ENCODE results near the gene SLC38A4. TPM values are rescaled to one million over a fixed set of nuclear protein-coding genes. Genes with fewer than 3 reads are reported as not detected.
A peak's percentile ranks its signal among the peaks of the same experiment; 100 is the strongest.

The SLC38A4 gene
- polyA plus RNA-seq, 1 of the 3 experiments (the other 2 are of a cell fraction), result 66.7 TPM

DNA sequence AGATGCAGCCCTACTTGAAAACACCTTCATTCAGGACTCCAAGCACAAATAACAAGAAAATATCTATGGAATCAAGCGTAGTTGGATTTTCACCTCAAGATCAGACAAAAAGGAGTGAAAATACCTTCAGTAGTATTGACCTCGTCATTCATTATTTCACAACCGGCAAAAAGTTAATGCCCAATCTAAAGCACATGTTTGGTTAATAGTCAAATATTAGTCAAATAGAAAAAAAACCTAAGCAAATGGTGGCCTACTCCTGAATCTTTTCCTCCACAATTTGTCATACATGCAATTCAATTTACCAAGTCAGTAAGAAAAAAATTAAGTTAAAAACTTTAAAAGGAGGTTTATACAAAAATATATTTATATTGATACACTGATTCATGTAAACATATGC, 50.0 kb downstream of the SLC38A4 start:
- no peaks in the 10 kb centered on the region for H4K20me1 ChIP-seq (ENCODE audit: insufficient read depth)
- H3K9me3 ChIP-seq, result no peaks in the 10 kb centered on the region
- peaks cover 28% of the 10 kb centered on the region for H3F3A ChIP-seq (replicated peaks; ENCODE audit: insufficient read depth)
- no peaks in the 10 kb centered on the region for H3K27me3 ChIP-seq (ENCODE audit: insufficient read depth)
- H3K27ac ChIP-seq (ENCODE audit: low read depth in 2 of 2, low read length in 1 of 2), result no peak overlapping the region
- H3K9me2 ChIP-seq, result no peaks in the 10 kb centered on the region
- H3K4me1 ChIP-seq (ENCODE audit: control insufficient read depth in 1 of 2, insufficient read depth in 2 of 2, low read depth in 1 of 2, low read length in 1 of 2), result peaks cover 0 to 34% of the 10 kb centered on the region in 2 experiments
- H3K4me2 ChIP-seq, result no peak overlapping the region
- H3K36me3 ChIP-seq (replicated peaks in 1 of 2; ENCODE audit: control insufficient read depth in 1 of 2, insufficient read depth in 2 of 2, low read length in 1 of 2), result peaks cover 48 to 76% of the 10 kb centered on the region in 2 experiments
- ChIA-PET POLR2A (no interaction called here), CTCF (no interaction called here)
- H3K79me2 ChIP-seq (ENCODE audit: insufficient read depth), result no peaks in the 10 kb centered on the region; the same call in 1 of the 2 replicates
- no peak for DNase-seq
- no peak overlapping the region for H3K9ac ChIP-seq
- 75% methylated on average over 3 of the region's 3 CpGs for WGBS (ENCODE audit: low lambda C conversion rate)
- no peak overlapping the region for H3K4me3 ChIP-seq (ENCODE audit: low read depth in 2 of 2, low read length in 1 of 2)
- H2AFZ ChIP-seq (ENCODE audit: low read depth), result no peak overlapping the region
- TF ChIP-seq NRF1 (IDR thresholded peaks at IDR 0.05; ENCODE audit: low read depth, low read length) (no peak), POLR2AphosphoS5 (IDR thresholded peaks at IDR 0.05; ENCODE audit: low read depth, low read length) (no peak), GATA2 (CRISPR knock-in tag; IDR thresholded peaks at IDR 0.05) (no peak), RFX5 (IDR thresholded peaks at IDR 0.05; ENCODE audit: low read length) (no peak), ZBTB33 (IDR thresholded peaks at IDR 0.05; ENCODE audit: borderline replicate concordance, low read depth) (no peak), EZH2phosphoT487 (IDR thresholded peaks at IDR 0.05; ENCODE audit: borderline replicate concordance, low read depth) (no peak), SMC3 (IDR thresholded peaks at IDR 0.05; ENCODE audit: low read depth, low read length) (no peak)
- TF ChIP-seq, protein P1, sequence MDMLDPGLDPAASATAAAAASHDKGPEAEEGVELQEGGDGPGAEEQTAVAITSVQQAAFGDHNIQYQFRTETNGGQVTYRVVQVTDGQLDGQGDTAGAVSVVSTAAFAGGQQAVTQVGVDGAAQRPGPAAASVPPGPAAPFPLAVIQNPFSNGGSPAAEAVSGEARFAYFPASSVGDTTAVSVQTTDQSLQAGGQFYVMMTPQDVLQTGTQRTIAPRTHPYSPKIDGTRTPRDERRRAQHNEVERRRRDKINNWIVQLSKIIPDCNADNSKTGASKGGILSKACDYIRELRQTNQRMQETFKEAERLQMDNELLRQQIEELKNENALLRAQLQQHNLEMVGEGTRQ (IDR thresholded peaks at IDR 0.05; ENCODE audit: borderline replicate concordance, low read depth, low read length), result no peak
- TF ChIP-seq, protein P2, sequence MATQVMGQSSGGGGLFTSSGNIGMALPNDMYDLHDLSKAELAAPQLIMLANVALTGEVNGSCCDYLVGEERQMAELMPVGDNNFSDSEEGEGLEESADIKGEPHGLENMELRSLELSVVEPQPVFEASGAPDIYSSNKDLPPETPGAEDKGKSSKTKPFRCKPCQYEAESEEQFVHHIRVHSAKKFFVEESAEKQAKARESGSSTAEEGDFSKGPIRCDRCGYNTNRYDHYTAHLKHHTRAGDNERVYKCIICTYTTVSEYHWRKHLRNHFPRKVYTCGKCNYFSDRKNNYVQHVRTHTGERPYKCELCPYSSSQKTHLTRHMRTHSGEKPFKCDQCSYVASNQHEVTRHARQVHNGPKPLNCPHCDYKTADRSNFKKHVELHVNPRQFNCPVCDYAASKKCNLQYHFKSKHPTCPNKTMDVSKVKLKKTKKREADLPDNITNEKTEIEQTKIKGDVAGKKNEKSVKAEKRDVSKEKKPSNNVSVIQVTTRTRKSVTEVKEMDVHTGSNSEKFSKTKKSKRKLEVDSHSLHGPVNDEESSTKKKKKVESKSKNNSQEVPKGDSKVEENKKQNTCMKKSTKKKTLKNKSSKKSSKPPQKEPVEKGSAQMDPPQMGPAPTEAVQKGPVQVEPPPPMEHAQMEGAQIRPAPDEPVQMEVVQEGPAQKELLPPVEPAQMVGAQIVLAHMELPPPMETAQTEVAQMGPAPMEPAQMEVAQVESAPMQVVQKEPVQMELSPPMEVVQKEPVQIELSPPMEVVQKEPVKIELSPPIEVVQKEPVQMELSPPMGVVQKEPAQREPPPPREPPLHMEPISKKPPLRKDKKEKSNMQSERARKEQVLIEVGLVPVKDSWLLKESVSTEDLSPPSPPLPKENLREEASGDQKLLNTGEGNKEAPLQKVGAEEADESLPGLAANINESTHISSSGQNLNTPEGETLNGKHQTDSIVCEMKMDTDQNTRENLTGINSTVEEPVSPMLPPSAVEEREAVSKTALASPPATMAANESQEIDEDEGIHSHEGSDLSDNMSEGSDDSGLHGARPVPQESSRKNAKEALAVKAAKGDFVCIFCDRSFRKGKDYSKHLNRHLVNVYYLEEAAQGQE (IDR thresholded peaks at IDR 0.05; ENCODE audit: low read depth, low read length), result no peak

GRCh38 chr12:46774322-46774633, 51.5 kb downstream of the SLC38A4 start:
- Histone ChIP-seq H2AFZ (ENCODE audit: low read depth) (no peak overlapping the region), H4K20me1 (ENCODE audit: insufficient read depth) (no peaks in the 10 kb centered on the region), H3K79me2 (ENCODE audit: insufficient read depth) (no peaks in the 10 kb centered on the region), H3K27me3 (ENCODE audit: insufficient read depth) (no peaks in the 10 kb centered on the region), H3K9me2 (no peaks in the 10 kb centered on the region), H3K9me3 (no peaks in the 10 kb centered on the region), H3K4me1 (ENCODE audit: control insufficient read depth in 1 of 2, insufficient read depth in 2 of 2, low read depth in 1 of 2, low read length in 1 of 2) (peaks cover 0 to 45% of the 10 kb centered on the region in 2 experiments), H3K4me2 (peak overlapping the region; percentile 27; the same call in 1 of the 2 replicates), H3F3A (replicated peaks; ENCODE audit: insufficient read depth) (peaks cover 36% of the 10 kb centered on the region), H3K4me3 (ENCODE audit: low read depth in 2 of 2, low read length in 1 of 2) (no peak overlapping the region), H3K36me3 (replicated peaks in 1 of 2; ENCODE audit: control insufficient read depth in 1 of 2, insufficient read depth in 2 of 2, low read length in 1 of 2) (peaks cover 44 to 65% of the 10 kb centered on the region in 2 experiments), H3K27ac (ENCODE audit: low read depth in 2 of 2, low read length in 1 of 2) (peak overlapping the region; percentile 74 to 82; a peak in 3 of 4 replicates), H3K9ac (no peak overlapping the region)
- POLR2A ChIA-PET, result no interaction called here
- no peak for TF ChIP-seq SMC3 (IDR thresholded peaks at IDR 0.05; ENCODE audit: low read depth, low read length)
- no peak for TF ChIP-seq TCF12 (IDR thresholded peaks at IDR 0.05)
- TF ChIP-seq POLR2AphosphoS5 (IDR thresholded peaks at IDR 0.05; ENCODE audit: low read depth, low read length), result 0 out of 2 replicates have a peak, but pooled peaks have one; percentile 7
- TF ChIP-seq, protein P2 (IDR thresholded peaks at IDR 0.05; ENCODE audit: low read depth, low read length), result no peak
- TF ChIP-seq ELF1 (IDR thresholded peaks at IDR 0.05), result no peak
- no peak for TF ChIP-seq IRF3 (IDR thresholded peaks at IDR 0.05; ENCODE audit: low read depth, low read length)
- no peak for TF ChIP-seq FOXJ3 (CRISPR knock-in tag; IDR thresholded peaks at IDR 0.05)
- TF ChIP-seq SIN3A (IDR thresholded peaks at IDR 0.05; ENCODE audit: borderline replicate concordance, low read depth, low read length), result no peak
- DNase-seq, result no peak
- CTCF ChIA-PET, result no interaction called here

All from SK-N-SH (cell line).